ENCODE measurements around the gene GRIA3.

DNA sequence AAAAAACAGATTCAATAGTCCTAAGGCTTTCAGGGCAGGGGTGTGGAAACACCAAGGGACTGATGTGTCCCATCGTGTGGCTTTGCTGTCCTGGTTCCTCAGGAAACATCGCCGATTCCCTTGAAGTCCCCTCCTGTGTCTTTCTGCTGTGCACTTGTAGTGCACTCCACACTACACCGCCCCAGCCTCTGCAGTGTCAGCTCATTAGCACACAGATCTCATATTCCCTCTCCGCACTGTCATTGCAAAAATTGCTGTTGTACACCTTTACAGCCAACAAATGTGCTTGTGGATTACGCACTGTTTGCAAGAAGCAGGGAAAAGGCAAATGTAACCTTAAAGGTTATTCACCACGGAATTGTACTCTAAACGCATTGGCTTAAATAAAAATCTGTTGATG is 5.3 kb downstream of the GRIA3 start:
- TF ChIP-seq POLR2A (IDR thresholded peaks at IDR 0.05; ENCODE audit: extremely low read depth, insufficient read length) = no peak
- TF ChIP-seq, protein P1, sequence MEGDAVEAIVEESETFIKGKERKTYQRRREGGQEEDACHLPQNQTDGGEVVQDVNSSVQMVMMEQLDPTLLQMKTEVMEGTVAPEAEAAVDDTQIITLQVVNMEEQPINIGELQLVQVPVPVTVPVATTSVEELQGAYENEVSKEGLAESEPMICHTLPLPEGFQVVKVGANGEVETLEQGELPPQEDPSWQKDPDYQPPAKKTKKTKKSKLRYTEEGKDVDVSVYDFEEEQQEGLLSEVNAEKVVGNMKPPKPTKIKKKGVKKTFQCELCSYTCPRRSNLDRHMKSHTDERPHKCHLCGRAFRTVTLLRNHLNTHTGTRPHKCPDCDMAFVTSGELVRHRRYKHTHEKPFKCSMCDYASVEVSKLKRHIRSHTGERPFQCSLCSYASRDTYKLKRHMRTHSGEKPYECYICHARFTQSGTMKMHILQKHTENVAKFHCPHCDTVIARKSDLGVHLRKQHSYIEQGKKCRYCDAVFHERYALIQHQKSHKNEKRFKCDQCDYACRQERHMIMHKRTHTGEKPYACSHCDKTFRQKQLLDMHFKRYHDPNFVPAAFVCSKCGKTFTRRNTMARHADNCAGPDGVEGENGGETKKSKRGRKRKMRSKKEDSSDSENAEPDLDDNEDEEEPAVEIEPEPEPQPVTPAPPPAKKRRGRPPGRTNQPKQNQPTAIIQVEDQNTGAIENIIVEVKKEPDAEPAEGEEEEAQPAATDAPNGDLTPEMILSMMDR (IDR thresholded peaks at IDR 0.05; ENCODE audit: low read depth, low read length) = no peak
- TF ChIP-seq MYC (IDR thresholded peaks at IDR 0.05; ENCODE audit: low read depth, low read length) = no peak

Data from NB4 (cell line).